IMR-90 (cell line): ENCODE measurements around the gene ECT2.

ENCODE experiments used
- CEBPB ChIP-seq: IDR thresholded peaks from 2 replicates; pipeline ENCODE4 v1.6.1; 2012; ENCODE audit warnings: low read depth, low read length, improper control_type of control experiment
- FOS ChIP-seq: fragments of 150-350 bp; IDR thresholded peaks from 2 replicates; pipeline ENCODE4 v1.6.1; 2016; ENCODE audit warnings: low read depth, low read length
- MAFK ChIP-seq: IDR thresholded peaks from 2 replicates; pipeline ENCODE4 v1.6.1; 2012; ENCODE audit warnings: low read depth, low read length, improper control_type of control experiment
- MAZ ChIP-seq: IDR thresholded peaks from 2 replicates; pipeline ENCODE4 v1.6.1; 2012; ENCODE audit warnings: low read depth, mild to moderate bottlenecking, low read length, improper control_type of control experiment, moderate library complexity, borderline replicate concordance
- MXI1 ChIP-seq: IDR thresholded peaks from 2 replicates; pipeline ENCODE4 v1.6.1; 2012; ENCODE audit warnings: low read depth, mild to moderate bottlenecking, low read length, moderate library complexity, borderline replicate concordance
- NFE2L2 ChIP-seq: fragments of 150-350 bp; IDR thresholded peaks from 2 replicates; pipeline ENCODE4 v1.6.1; 2016; ENCODE audit warnings: low read depth, mild to moderate bottlenecking, low read length
- POLR2A ChIP-seq: IDR thresholded peaks from 2 replicates; pipeline ENCODE4 v1.6.1; 2012; ENCODE audit warnings: mild to moderate bottlenecking, low read depth, low read length
- RAD21 ChIP-seq: IDR thresholded peaks from 2 replicates; pipeline ENCODE4 v1.6.1; 2012; ENCODE audit warnings: low read length, improper control_type of control experiment
- RCOR1 ChIP-seq: IDR thresholded peaks from 2 replicates; pipeline ENCODE4 v1.6.1; 2012; ENCODE audit warnings: mild to moderate bottlenecking, low read length, improper control_type of control experiment; ENCODE audit not compliant: insufficient replicate concordance
- RFX5 ChIP-seq: IDR thresholded peaks from 2 replicates; pipeline ENCODE4 v1.8.0; 2012; ENCODE audit warnings: low read depth, mild to moderate bottlenecking, low read length, moderate library complexity
- SMC3 ChIP-seq: fragments of 150-350 bp; IDR thresholded peaks from 2 replicates; pipeline ENCODE4 v1.6.1; 2016; ENCODE audit warnings: low read depth, mild to moderate bottlenecking, antibody characterized with exemption, low read length, moderate library complexity
- TF ChIP-seq, protein P1 (sequence below): conservative IDR thresholded peaks from 2 replicates; pipeline ENCODE4 v1.5.1; 2012; ENCODE audit warnings: mild to moderate bottlenecking, low read depth, low read length, improper control_type of control experiment
- TF ChIP-seq, protein P2 (sequence below): fragments of 150-350 bp; IDR thresholded peaks from 2 replicates; pipeline ENCODE4 v1.6.1; 2017; ENCODE audit warnings: mild to moderate bottlenecking, antibody characterized with exemption, low read length, low read depth
- TF ChIP-seq, protein P3 (sequence below): fragments of 150-350 bp; IDR thresholded peaks from 2 replicates; pipeline ENCODE4 v1.6.1; 2016; ENCODE audit warnings: low read depth, mild to moderate bottlenecking, low read length, moderate library complexity, borderline replicate concordance

DNA sequence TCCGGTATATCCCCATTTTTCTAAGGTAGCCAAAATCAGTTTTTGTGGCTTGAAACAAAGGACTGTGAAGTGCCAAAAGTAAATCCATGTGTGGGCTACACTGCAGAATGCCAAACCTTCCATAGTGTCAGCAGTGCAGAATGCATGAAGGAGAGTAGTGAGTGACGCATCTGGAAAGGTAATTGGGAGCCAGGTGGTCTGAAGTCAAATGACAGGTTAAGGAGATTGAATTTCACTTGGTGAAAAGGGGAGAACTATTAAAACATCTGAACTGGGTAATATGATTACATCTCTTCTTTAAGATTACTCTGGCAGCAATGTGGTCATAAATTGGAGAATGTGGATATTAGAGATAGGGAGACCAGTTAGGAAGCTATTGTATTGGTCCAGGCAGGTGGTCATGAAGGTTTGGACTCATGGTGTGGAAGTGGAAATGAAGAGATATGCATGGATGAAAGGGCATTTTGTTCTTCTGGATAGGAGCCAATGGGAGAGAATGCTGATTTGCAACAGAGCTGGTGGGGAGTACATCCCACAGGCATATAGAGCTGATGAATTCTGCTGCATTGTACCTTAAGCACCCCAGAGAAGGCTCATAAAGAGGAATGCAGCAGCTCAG lies 118.2 kb downstream of the ECT2 start:
- TF ChIP-seq, protein P1, sequence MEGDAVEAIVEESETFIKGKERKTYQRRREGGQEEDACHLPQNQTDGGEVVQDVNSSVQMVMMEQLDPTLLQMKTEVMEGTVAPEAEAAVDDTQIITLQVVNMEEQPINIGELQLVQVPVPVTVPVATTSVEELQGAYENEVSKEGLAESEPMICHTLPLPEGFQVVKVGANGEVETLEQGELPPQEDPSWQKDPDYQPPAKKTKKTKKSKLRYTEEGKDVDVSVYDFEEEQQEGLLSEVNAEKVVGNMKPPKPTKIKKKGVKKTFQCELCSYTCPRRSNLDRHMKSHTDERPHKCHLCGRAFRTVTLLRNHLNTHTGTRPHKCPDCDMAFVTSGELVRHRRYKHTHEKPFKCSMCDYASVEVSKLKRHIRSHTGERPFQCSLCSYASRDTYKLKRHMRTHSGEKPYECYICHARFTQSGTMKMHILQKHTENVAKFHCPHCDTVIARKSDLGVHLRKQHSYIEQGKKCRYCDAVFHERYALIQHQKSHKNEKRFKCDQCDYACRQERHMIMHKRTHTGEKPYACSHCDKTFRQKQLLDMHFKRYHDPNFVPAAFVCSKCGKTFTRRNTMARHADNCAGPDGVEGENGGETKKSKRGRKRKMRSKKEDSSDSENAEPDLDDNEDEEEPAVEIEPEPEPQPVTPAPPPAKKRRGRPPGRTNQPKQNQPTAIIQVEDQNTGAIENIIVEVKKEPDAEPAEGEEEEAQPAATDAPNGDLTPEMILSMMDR: no peak
- no peak for TF ChIP-seq RCOR1
- no peak for TF ChIP-seq POLR2A
- no peak for TF ChIP-seq SMC3
- no peak for TF ChIP-seq RFX5
- no peak for TF ChIP-seq MAFK
- TF ChIP-seq, protein P2, sequence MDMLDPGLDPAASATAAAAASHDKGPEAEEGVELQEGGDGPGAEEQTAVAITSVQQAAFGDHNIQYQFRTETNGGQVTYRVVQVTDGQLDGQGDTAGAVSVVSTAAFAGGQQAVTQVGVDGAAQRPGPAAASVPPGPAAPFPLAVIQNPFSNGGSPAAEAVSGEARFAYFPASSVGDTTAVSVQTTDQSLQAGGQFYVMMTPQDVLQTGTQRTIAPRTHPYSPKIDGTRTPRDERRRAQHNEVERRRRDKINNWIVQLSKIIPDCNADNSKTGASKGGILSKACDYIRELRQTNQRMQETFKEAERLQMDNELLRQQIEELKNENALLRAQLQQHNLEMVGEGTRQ: no peak
- TF ChIP-seq CEBPB: no peak
- no peak for TF ChIP-seq RAD21
- TF ChIP-seq MAZ: no peak
- no peak for TF ChIP-seq FOS
- TF ChIP-seq, protein P3, sequence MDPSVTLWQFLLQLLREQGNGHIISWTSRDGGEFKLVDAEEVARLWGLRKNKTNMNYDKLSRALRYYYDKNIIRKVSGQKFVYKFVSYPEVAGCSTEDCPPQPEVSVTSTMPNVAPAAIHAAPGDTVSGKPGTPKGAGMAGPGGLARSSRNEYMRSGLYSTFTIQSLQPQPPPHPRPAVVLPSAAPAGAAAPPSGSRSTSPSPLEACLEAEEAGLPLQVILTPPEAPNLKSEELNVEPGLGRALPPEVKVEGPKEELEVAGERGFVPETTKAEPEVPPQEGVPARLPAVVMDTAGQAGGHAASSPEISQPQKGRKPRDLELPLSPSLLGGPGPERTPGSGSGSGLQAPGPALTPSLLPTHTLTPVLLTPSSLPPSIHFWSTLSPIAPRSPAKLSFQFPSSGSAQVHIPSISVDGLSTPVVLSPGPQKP: no peak
- no peak for TF ChIP-seq MXI1
- no peak for TF ChIP-seq NFE2L2
